SW480 (cell line): ENCODE results near the gene GFER.

Experiments used
- DNase-seq: peaks from one replicate; pipeline ENCODE4 v3.0.0-alpha.2; 2016; ENCODE audit warnings: low spot score

Gene GFER

GRCh38 chr16:1974157-1975070 lies 9.6 kb upstream of the GFER start:
- DNase-seq = no peak

GRCh38 chr16:1975432-1976215 lies 8.4 kb upstream of the GFER start:
- no peak for DNase-seq

- DNase-seq = no peak
Observed at GRCh38 chr16:1976216-1976520, 7.8 kb upstream of the GFER start.

GRCh38 chr16:1976951-1977874 lies 6.8 kb upstream of the GFER start:
- no peak for DNase-seq

- DNase-seq = no peak
Observed at GRCh38 chr16:1977875-1978268, 6.1 kb upstream of the GFER start.

- DNase-seq = no peak
Observed at GRCh38 chr16:1978476-1979120, 5.4 kb upstream of the GFER start.

- peak; percentile 86 for DNase-seq
Observed at GRCh38 chr16:1979271-1980029, 4.5 kb upstream of the GFER start.

- DNase-seq = peak; percentile 45
Observed at GRCh38 chr16:1980030-1980769, 3.8 kb upstream of the GFER start.

- DNase-seq = no peak
Observed at GRCh38 chr16:1980770-1981087, 3.3 kb upstream of the GFER start.

GRCh38 chr16:1981398-1981836 lies 2.6 kb upstream of the GFER start, which contains the start of gene NOXO1:
Gene NOXO1, minus strand, starts transcription at chr16:1981469. Its CDS starts 290 bp downstream, at chr16:1981179.
- DNase-seq = peak; percentile 79

GRCh38 chr16:1982013-1982433 lies 2.0 kb upstream of the GFER start:
- DNase-seq = peak; percentile 91

GRCh38 chr16:1982991-1983543 lies 926 bp upstream of the GFER start:
- DNase-seq = no peak

- DNase-seq = no peak
Observed at GRCh38 chr16:1984347-1985225, 593 bp downstream of the GFER start.

GRCh38 chr16:1985466-1986150 lies 1.6 kb downstream of the GFER start:
- no peak for DNase-seq

- DNase-seq = no peak
Observed at GRCh38 chr16:1987198-1987597, 3.2 kb downstream of the GFER start.

- DNase-seq = no peak
Observed at GRCh38 chr16:1989209-1990100, 5.5 kb downstream of the GFER start, which contains the start of gene SYNGR3. Gene SYNGR3, plus strand, starts transcription at chr16:1989970. Its CDS starts 133 bp downstream, at chr16:1990103.

GRCh38 chr16:1990101-1990350 lies 6.0 kb downstream of the GFER start:
- no peak for DNase-seq
